ACC112 (cell line): Measurements from ENCODE around the gene TTBK2.

Source experiments
- H2AFZ ChIP-seq: fragments of 200-600 bp; sonication (generic); one replicate; pipeline ENCODE4 v1.6.0; 2017; ENCODE audit warnings: antibody characterized with exemption, low read length; ENCODE audit not compliant: unreplicated experiment
- H3K27ac ChIP-seq: fragments of 200-600 bp; sonication (generic); 2 replicates; pipeline ENCODE4 v1.5.1; 2014; ENCODE audit warnings: low read depth, mild to moderate bottlenecking, antibody characterized with exemption, low read length, moderate library complexity
- H3K27me3 ChIP-seq: fragments of 200-600 bp; sonication (generic); 2 replicates; pipeline ENCODE4 v1.6.1; 2014; ENCODE audit warnings: mild to moderate bottlenecking, antibody characterized with exemption, low read length, moderate library complexity, mixed read lengths; ENCODE audit not compliant: insufficient read depth
- H3K36me3 ChIP-seq: fragments of 200-600 bp; sonication (generic); 2 replicates; pipeline ENCODE4 v1.6.1; 2016; ENCODE audit warnings: mild to moderate bottlenecking, antibody characterized with exemption, low read length, moderate library complexity, mixed read lengths; ENCODE audit not compliant: insufficient read depth
- H3K4me1 ChIP-seq: fragments of 200-600 bp; sonication (generic); one replicate; pipeline ENCODE4 v1.6.1; 2016; ENCODE audit warnings: low read length, mixed read lengths; ENCODE audit not compliant: insufficient read depth, unreplicated experiment, control insufficient read depth
- H3K4me3 ChIP-seq: fragments of 200-600 bp; sonication (generic); 2 replicates; pipeline ENCODE4 v1.5.1; 2014; ENCODE audit warnings: mild to moderate bottlenecking, low read depth, low read length
- H3K79me2 ChIP-seq: fragments of 200-600 bp; sonication (generic); one replicate; pipeline ENCODE4 v1.6.0; 2016; ENCODE audit warnings: low read length; ENCODE audit not compliant: control insufficient read depth, unreplicated experiment, insufficient read depth

TTBK2 gene

GRCh38 chr15:42858999-42859789 is 61.4 kb downstream of the TTBK2 start:
- Histone ChIP-seq H3K79me2 (no peaks in the 10 kb centered on the region), H2AFZ (no peak overlapping the region), H3K4me3 (no peak overlapping the region), H3K4me1 (no peaks in the 10 kb centered on the region), H3K27ac (no peak overlapping the region), H3K36me3 (no peaks in the 10 kb centered on the region), H3K27me3 (no peaks in the 10 kb centered on the region)

- Histone ChIP-seq H3K4me1 (no peaks in the 10 kb centered on the region), H3K27me3 (no peaks in the 10 kb centered on the region), H3K79me2 (no peaks in the 10 kb centered on the region), H2AFZ (no peak overlapping the region), H3K4me3 (no peak overlapping the region), H3K27ac (no peak overlapping the region), H3K36me3 (no peaks in the 10 kb centered on the region)
These were observed 62.0 kb downstream of the TTBK2 start for GRCh38 chr15:42858540-42858939.

GRCh38 chr15:42854576-42854975 is 66.0 kb downstream of the TTBK2 start:
- Histone ChIP-seq H3K36me3 (no peaks in the 10 kb centered on the region), H3K27ac (no peak overlapping the region), H2AFZ (no peak overlapping the region), H3K4me3 (no peak overlapping the region), H3K27me3 (no peaks in the 10 kb centered on the region), H3K79me2 (no peaks in the 10 kb centered on the region), H3K4me1 (no peaks in the 10 kb centered on the region)

GRCh38 chr15:42849836-42850235 is 70.7 kb downstream of the TTBK2 start:
- H3K4me1 ChIP-seq: no peaks in the 10 kb centered on the region
- no peaks in the 10 kb centered on the region for H3K27me3 ChIP-seq
- no peak overlapping the region for H3K27ac ChIP-seq
- no peaks in the 10 kb centered on the region for H3K79me2 ChIP-seq
- H3K4me3 ChIP-seq: no peak overlapping the region
- H2AFZ ChIP-seq: no peak overlapping the region
- no peaks in the 10 kb centered on the region for H3K36me3 ChIP-seq

- Histone ChIP-seq H3K36me3 (no peaks in the 10 kb centered on the region; the same call in 1 of the 2 replicates), H3K27me3 (no peaks in the 10 kb centered on the region), H2AFZ (no peak overlapping the region), H3K27ac (no peak overlapping the region), H3K4me3 (no peak overlapping the region), H3K4me1 (no peaks in the 10 kb centered on the region), H3K79me2 (no peaks in the 10 kb centered on the region)
These were observed 71.7 kb downstream of the TTBK2 start for GRCh38 chr15:42848846-42849245.

- Histone ChIP-seq H3K4me1 (no peaks in the 10 kb centered on the region), H3K4me3 (no peak overlapping the region), H2AFZ (no peak overlapping the region), H3K79me2 (no peaks in the 10 kb centered on the region), H3K36me3 (no peaks in the 10 kb centered on the region; the same call in 1 of the 2 replicates), H3K27ac (no peak overlapping the region), H3K27me3 (no peaks in the 10 kb centered on the region)
These were observed 73.9 kb downstream of the TTBK2 start for GRCh38 chr15:42846647-42847046.

- Histone ChIP-seq H3K4me3 (no peak overlapping the region), H3K27me3 (no peaks in the 10 kb centered on the region), H3K79me2 (no peaks in the 10 kb centered on the region), H2AFZ (no peak overlapping the region), H3K4me1 (no peaks in the 10 kb centered on the region), H3K36me3 (no peaks in the 10 kb centered on the region; the same call in 1 of the 2 replicates), H3K27ac (no peak overlapping the region)
These were observed 75.0 kb downstream of the TTBK2 start for GRCh38 chr15:42845581-42845980.

GRCh38 chr15:42843699-42844098 is 76.9 kb downstream of the TTBK2 start:
- Histone ChIP-seq H3K27ac (no peak overlapping the region), H2AFZ (no peak overlapping the region), H3K27me3 (no peaks in the 10 kb centered on the region), H3K4me3 (no peak overlapping the region), H3K36me3 (no peaks in the 10 kb centered on the region; the same call in 1 of the 2 replicates), H3K4me1 (no peaks in the 10 kb centered on the region), H3K79me2 (no peaks in the 10 kb centered on the region)

- Histone ChIP-seq H3K36me3 (no peaks in the 10 kb centered on the region), H3K79me2 (no peaks in the 10 kb centered on the region), H3K27me3 (no peaks in the 10 kb centered on the region), H3K27ac (no peak overlapping the region), H3K4me3 (no peak overlapping the region), H3K4me1 (peaks cover 4% of the 10 kb centered on the region), H2AFZ (no peak overlapping the region)
These were observed 84.3 kb downstream of the TTBK2 start for GRCh38 chr15:42836251-42836650.

- Histone ChIP-seq H2AFZ (no peak overlapping the region), H3K79me2 (no peaks in the 10 kb centered on the region), H3K27ac (peak overlapping the region; percentile 54), H3K36me3 (no peaks in the 10 kb centered on the region), H3K4me3 (no peak overlapping the region), H3K27me3 (no peaks in the 10 kb centered on the region), H3K4me1 (peaks cover 4% of the 10 kb centered on the region)
These were observed 88.0 kb downstream of the TTBK2 start for GRCh38 chr15:42832576-42832975.

- H3K27me3 ChIP-seq: no peaks in the 10 kb centered on the region
- no peak overlapping the region for H3K4me3 ChIP-seq
- no peaks in the 10 kb centered on the region for H3K4me1 ChIP-seq
- H3K27ac ChIP-seq: no peak overlapping the region
- no peaks in the 10 kb centered on the region for H3K36me3 ChIP-seq
- H2AFZ ChIP-seq: no peak overlapping the region
- H3K79me2 ChIP-seq: no peaks in the 10 kb centered on the region
These were observed 94.2 kb downstream of the TTBK2 start for GRCh38 chr15:42826251-42826890.
